Ishikawa (cell line): Measurements from ENCODE around the gene THBS4.

ENCODE experiments used
- CEBPB ChIP-seq: IDR thresholded peaks from 2 replicates; pipeline ENCODE4 v1.6.1; 2012
- CREB1 ChIP-seq: IDR thresholded peaks from 2 replicates; pipeline ENCODE4 v1.6.1; 2012; ENCODE audit warnings: low read depth
- EGR1 ChIP-seq: IDR thresholded peaks from 2 replicates; pipeline ENCODE4 v1.6.1; 2012
- EP300 ChIP-seq: IDR thresholded peaks from 2 replicates; pipeline ENCODE4 v1.6.1; 2012; ENCODE audit warnings: borderline replicate concordance
- FOXM1 ChIP-seq: IDR thresholded peaks from 2 replicates; pipeline ENCODE4 v1.6.1; 2012; ENCODE audit warnings: low read depth, borderline replicate concordance
- NFIC ChIP-seq: IDR thresholded peaks from 2 replicates; pipeline ENCODE4 v1.6.1; 2012
- RAD21 ChIP-seq: IDR thresholded peaks from 2 replicates; pipeline ENCODE4 v1.6.1; 2012; ENCODE audit warnings: low read depth
- TAF1 ChIP-seq: IDR thresholded peaks from 2 replicates; pipeline ENCODE4 v1.6.1; 2012; ENCODE audit warnings: low read depth, mild to moderate bottlenecking
- TCF12 ChIP-seq: IDR thresholded peaks from 2 replicates; pipeline ENCODE4 v1.6.1; 2012; ENCODE audit warnings: low read depth
- TEAD4 ChIP-seq: IDR thresholded peaks from 2 replicates; pipeline ENCODE4 v1.6.1; 2012
- YY1 ChIP-seq: IDR thresholded peaks from 2 replicates; pipeline ENCODE4 v1.6.1; 2012; ENCODE audit warnings: low read depth
- ZBTB7A ChIP-seq: IDR thresholded peaks from 2 replicates; pipeline ENCODE4 v1.6.1; 2012; ENCODE audit warnings: low read depth
- TF ChIP-seq, protein P1 (sequence below): IDR thresholded peaks from 2 replicates; pipeline ENCODE4 v1.6.1; 2012
- TF ChIP-seq, protein P2 (sequence below): IDR thresholded peaks from 2 replicates; pipeline ENCODE4 v1.6.1; 2012
- TF ChIP-seq, protein P3 (sequence below): IDR thresholded peaks from 2 replicates; pipeline ENCODE4 v1.6.1; 2012; ENCODE audit warnings: low read depth, mild to moderate bottlenecking

Gene THBS4

DNA sequence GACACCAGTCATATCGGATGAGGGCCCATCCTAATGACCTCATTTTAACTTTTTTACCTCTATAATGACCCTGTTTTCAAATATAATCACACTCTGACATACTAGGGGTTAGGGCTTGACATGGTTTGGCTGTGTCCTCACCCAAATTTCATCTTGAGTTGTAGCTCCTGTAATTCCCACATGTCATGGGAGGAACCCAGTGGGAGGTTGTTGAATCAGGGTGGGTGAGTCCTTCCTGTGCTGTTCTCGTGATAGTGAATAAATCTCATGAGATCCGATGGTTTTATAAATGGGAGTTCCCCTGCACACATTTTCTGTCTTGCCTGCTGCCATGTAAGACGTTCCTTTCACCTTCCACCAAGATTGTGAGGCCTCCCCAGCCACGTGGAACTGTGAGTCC, 71.8 kb downstream of the THBS4 start:
- TF ChIP-seq, protein P1, sequence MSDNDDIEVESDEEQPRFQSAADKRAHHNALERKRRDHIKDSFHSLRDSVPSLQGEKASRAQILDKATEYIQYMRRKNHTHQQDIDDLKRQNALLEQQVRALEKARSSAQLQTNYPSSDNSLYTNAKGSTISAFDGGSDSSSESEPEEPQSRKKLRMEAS, result no peak
- TF ChIP-seq YY1 (no peak), TCF12 (no peak), ZBTB7A (no peak), RAD21 (no peak), CREB1 (no peak), TAF1 (no peak), EP300 (no peak), NFIC (no peak), EGR1 (no peak), TEAD4 (no peak), CEBPB (no peak), FOXM1 (no peak)
- TF ChIP-seq, protein P2, sequence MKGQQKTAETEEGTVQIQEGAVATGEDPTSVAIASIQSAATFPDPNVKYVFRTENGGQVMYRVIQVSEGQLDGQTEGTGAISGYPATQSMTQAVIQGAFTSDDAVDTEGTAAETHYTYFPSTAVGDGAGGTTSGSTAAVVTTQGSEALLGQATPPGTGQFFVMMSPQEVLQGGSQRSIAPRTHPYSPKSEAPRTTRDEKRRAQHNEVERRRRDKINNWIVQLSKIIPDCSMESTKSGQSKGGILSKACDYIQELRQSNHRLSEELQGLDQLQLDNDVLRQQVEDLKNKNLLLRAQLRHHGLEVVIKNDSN, result no peak
- TF ChIP-seq, protein P3, sequence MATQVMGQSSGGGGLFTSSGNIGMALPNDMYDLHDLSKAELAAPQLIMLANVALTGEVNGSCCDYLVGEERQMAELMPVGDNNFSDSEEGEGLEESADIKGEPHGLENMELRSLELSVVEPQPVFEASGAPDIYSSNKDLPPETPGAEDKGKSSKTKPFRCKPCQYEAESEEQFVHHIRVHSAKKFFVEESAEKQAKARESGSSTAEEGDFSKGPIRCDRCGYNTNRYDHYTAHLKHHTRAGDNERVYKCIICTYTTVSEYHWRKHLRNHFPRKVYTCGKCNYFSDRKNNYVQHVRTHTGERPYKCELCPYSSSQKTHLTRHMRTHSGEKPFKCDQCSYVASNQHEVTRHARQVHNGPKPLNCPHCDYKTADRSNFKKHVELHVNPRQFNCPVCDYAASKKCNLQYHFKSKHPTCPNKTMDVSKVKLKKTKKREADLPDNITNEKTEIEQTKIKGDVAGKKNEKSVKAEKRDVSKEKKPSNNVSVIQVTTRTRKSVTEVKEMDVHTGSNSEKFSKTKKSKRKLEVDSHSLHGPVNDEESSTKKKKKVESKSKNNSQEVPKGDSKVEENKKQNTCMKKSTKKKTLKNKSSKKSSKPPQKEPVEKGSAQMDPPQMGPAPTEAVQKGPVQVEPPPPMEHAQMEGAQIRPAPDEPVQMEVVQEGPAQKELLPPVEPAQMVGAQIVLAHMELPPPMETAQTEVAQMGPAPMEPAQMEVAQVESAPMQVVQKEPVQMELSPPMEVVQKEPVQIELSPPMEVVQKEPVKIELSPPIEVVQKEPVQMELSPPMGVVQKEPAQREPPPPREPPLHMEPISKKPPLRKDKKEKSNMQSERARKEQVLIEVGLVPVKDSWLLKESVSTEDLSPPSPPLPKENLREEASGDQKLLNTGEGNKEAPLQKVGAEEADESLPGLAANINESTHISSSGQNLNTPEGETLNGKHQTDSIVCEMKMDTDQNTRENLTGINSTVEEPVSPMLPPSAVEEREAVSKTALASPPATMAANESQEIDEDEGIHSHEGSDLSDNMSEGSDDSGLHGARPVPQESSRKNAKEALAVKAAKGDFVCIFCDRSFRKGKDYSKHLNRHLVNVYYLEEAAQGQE, result no peak

DNA sequence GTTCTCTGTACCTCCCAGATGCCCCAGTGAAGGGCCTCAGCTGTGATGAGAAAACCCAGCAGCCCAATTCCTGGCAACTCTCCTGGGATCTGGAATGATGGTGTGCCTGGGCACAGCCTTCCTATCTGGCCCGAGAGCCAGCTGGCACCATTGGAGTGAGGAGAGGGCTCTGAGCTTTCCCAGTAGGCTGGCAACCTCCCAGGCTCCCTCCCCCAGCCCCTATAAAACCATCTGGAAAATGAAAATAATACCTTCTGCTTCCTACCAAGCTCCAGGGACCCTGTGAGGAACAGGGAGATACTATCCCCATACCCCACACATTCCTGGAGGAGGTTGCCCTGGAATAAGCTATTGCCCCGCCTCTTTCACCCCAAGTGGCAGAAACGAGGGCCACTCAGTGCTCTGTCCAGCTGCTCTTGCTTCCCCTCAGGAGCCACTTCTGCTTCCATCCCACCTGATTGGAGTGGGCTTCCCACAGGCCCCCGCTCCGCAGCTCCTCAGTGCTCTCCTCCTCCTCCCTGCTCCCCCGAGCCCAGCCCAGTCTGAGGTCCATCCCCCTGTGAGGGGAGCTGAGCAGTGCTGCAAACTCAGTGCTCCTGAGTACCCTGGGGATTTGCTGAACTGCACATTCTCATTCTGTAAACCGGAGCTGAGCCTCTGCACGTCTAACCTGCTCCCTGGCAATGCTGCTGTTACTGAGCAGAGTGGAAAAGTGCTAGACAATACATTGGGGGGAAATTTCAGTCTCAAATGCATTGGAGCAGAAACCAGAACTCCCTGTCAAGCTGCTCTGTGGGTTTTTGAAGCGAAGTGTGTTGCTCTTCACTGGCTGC, 74.7 kb downstream of the THBS4 start:
- TF ChIP-seq NFIC, result no peak
- TF ChIP-seq, protein P2, result no peak
- TF ChIP-seq TCF12, result no peak
- TF ChIP-seq, protein P1, result no peak

DNA sequence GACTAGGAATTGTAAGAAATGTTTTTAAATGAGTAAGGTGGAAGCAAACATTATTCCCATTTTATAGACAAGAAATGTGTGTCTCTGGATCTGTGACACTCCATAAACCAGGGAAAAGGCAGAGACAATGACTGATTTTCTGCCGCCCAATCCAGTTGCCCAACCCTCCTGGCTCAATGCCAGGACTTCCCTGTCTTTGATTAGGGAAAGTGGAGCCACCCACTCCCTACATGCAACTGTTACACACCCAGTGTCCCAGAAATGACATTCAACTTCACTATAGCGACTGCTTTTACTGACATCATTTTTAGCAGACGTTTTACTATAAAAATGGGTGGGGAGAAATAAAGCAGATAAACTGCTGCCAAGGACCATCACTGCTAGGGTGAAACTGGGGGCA, 79.7 kb downstream of the THBS4 start:
- TF ChIP-seq NFIC, result peak; percentile 26; the same call in 1 of the 2 replicates
- no peak for TF ChIP-seq CEBPB
- no peak for TF ChIP-seq ZBTB7A

DNA sequence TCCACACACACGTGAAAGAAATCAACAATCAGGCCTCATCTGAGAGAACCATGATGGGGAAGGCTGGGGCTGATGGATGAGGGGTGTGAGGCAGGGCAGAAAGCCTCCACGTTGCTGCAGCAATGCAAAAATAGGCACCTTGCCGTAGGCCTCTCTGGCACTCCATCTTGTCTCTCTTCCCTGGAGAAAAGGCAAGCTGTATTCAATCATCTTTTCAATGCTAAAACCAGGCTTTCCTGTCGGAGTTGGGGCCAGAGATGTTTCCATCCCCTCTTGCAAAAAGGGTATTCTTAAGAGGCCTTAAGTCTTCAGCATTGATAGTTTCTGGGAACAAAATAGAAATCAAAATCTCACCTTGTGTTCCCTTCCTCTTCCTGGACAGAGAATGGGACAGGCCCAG, 80.9 kb downstream of the THBS4 start:
- no peak for TF ChIP-seq RAD21
- TF ChIP-seq, protein P1, result no peak
- TF ChIP-seq YY1, result no peak
- TF ChIP-seq ZBTB7A, result no peak
- TF ChIP-seq CREB1, result no peak
- TF ChIP-seq EP300, result no peak
- TF ChIP-seq NFIC, result no peak
- no peak for TF ChIP-seq FOXM1
- TF ChIP-seq TEAD4, result no peak
- no peak for TF ChIP-seq CEBPB
- TF ChIP-seq TAF1, result no peak
- TF ChIP-seq TCF12, result no peak
- TF ChIP-seq, protein P2, result no peak
- no peak for TF ChIP-seq EGR1
- TF ChIP-seq, protein P3, result no peak

DNA sequence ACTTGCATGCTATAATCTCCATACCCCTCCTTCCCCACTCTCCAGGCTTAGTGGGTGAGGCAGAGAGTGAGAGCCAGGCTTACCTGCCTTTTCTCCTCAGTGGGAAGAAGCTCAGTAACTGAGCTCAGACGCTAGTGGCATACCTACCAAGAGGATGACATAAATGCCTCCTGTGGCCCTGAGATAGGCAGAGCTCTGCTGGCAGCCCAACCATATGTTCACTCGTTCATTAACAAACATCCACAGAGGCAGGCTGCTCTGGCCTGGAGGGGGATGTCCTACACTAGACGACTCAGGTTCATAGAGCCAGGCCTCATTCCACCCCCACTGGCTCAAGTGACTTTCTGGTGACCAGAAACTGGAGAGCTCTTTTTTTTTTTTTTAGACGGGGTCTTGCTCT, 81.3 kb downstream of the THBS4 start:
- no peak for TF ChIP-seq NFIC
- TF ChIP-seq FOXM1, result no peak
- TF ChIP-seq, protein P1, result no peak
- no peak for TF ChIP-seq EGR1
- no peak for TF ChIP-seq ZBTB7A
